ENCODE measurements around the gene FGFBP2.

DNA sequence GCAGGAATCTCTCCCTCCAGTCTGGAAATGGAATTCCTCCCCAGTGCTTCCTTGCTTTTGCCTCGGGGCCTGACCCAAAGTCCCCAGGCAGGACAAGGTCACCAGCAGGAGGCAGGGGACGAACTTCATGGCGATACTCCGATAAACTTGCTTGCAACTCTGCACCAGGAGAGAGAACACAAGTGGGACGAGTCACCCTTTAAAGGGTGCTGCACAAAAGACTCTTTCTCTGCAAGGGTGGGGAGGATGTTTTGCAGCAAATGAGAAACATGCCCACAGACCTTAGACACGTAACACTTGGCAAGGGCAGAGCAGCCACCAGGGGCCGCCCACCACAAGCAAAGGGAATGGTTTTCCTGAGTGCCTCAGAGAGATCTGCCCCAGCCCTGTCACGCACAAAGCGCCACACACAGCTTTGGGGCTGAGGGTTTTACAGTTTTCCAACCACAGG, at the start of gene FGFBP2:
- TF ChIP-seq, protein P1, sequence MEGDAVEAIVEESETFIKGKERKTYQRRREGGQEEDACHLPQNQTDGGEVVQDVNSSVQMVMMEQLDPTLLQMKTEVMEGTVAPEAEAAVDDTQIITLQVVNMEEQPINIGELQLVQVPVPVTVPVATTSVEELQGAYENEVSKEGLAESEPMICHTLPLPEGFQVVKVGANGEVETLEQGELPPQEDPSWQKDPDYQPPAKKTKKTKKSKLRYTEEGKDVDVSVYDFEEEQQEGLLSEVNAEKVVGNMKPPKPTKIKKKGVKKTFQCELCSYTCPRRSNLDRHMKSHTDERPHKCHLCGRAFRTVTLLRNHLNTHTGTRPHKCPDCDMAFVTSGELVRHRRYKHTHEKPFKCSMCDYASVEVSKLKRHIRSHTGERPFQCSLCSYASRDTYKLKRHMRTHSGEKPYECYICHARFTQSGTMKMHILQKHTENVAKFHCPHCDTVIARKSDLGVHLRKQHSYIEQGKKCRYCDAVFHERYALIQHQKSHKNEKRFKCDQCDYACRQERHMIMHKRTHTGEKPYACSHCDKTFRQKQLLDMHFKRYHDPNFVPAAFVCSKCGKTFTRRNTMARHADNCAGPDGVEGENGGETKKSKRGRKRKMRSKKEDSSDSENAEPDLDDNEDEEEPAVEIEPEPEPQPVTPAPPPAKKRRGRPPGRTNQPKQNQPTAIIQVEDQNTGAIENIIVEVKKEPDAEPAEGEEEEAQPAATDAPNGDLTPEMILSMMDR (IDR thresholded peaks at IDR 0.05), result peak in 4 of 7 experiments; percentile 24 to 41 (median 30)
- TF ChIP-seq POLR2A (IDR thresholded peaks at IDR 0.05), result no peak
- TF ChIP-seq POLR2AphosphoS5 (IDR thresholded peaks at IDR 0.05), result no peak

All from stomach (tissue), 4 donors.